Thymus (tissue), 11 donors: ENCODE data around the gene SUMO2. TPM values are rescaled to one million over a fixed set of nuclear protein-coding genes. Genes with fewer than 3 reads are reported as not detected.
"Not testable (repeated sequence)": the region's sequence is repeated elsewhere in the genome, so short reads cannot be mapped to it uniquely, and the experiment has no call there.

Experiments
- DNase-seq, 9 donors: peaks; one replicate each; pipeline ENCODE4 v3.0.0-alpha.2; 2013; ENCODE audit warnings: low spot score in 9 of 9, low read depth in 6 of 9, missing footprints in 1 of 9
- H3K27ac ChIP-seq, 2 donors: one replicate each; pipeline ENCODE4 v1.5.1; 2013; ENCODE audit warnings: control low read depth in 1 of 2, low read depth in 1 of 2, low read length in 1 of 2, mild to moderate bottlenecking in 1 of 2, moderate library complexity in 1 of 2
- H3K27me3 ChIP-seq, 2 donors: one replicate each; pipeline ENCODE4 v1.5.1; 2013; ENCODE audit warnings: low read length in 1 of 2; ENCODE audit not compliant: control insufficient read depth in 2 of 2, insufficient read depth in 1 of 2
- H3K36me3 ChIP-seq, 2 donors: one replicate each; pipeline ENCODE4 v1.5.1; 2013; ENCODE audit warnings: low read length in 1 of 2, mild to moderate bottlenecking in 1 of 2, moderate library complexity in 1 of 2; ENCODE audit not compliant: control insufficient read depth in 2 of 2, insufficient read depth in 2 of 2
- H3K4me1 ChIP-seq, 2 donors: one replicate each; pipeline ENCODE4 v1.5.1; 2013; ENCODE audit warnings: low read length in 2 of 2; ENCODE audit not compliant: control insufficient read depth in 2 of 2, insufficient read depth in 2 of 2
- H3K4me3 ChIP-seq, 2 donors: one replicate each; pipeline ENCODE4 v1.5.1; 2013; ENCODE audit warnings: low read length in 2 of 2, control low read depth in 1 of 2, mild to moderate bottlenecking in 1 of 2
- H3K9me3 ChIP-seq, 2 donors: one replicate each; pipeline ENCODE4 v1.5.1; 2013; ENCODE audit warnings: low read length in 1 of 2, mild to moderate bottlenecking in 1 of 2; ENCODE audit not compliant: control insufficient read depth in 2 of 2, insufficient read depth in 1 of 2
- WGBS: extraction: QIAGEN DNeasy Blood & Tissue Kit; methylation state at CpG from one replicate; pipeline ENCODE4 v1.1.7; 2013; 5-methylcytosine and 5-hydroxymethylcytosine counted together
- polyA plus RNA-seq: library from polyadenylated mRNA; stranded (reverse); fragments of 200-250 nt; gene quantifications from one replicate; pipeline ENCODE4 v1.2.3, GENCODE V29; 2013
- total RNA-seq: library from RNA; stranded (reverse); fragments of 120-200 nt; gene quantifications from one replicate; pipeline ENCODE4 v1.2.4, GENCODE V29; 2013
- donor health status: healthy.

Gene SUMO2
- total and polyA plus RNA-seq, 2 donors: 135 to 342 TPM

DNA sequence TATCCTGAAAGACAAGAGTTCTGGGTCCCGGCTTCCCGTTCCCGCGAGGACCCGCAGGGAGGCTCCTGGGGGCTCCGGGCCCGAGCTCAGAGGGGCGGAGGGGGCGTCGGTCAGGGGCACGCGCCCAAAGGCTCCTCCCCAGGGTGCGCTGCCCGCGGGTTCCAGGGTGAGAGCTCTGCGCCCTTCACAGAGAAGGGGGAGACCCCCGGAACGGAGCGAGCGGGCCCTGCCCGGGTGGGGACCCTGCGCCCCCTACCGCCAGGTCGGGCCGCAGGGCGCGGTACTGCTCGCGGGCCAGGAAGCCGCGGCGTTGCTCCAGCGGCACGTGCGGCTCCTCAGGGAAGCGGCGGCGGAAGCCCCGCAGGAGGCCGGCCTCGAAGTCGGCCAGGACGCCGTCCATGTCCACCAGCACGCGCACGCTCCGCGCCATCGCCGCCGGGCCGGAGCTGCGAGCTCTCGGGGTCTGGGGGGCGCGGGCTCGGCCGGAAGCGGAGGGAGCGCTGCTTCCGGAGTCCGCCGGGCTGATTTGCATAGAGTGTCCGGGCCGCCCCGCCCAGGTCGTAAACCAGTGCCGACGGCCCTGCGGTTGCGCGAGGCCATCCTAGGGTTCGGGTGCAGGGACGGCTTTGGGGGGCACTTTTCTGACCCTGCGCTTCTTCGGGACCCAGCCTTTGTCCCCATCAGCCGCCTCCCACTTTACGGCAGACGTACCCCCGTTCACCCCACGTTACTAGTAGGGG is 51.3 kb downstream of the SUMO2 start, which contains the start of gene NT5C:
Gene NT5C, minus strand, starts transcription at position 465 of the 740 bp plus-strand sequence. Its CDS starts 35 bp downstream, at position 430.
- no peaks in the 10 kb centered on the region for H3K27me3 ChIP-seq
- peaks cover 7 to 14% of the 10 kb centered on the region in 2 donors for H3K4me1 ChIP-seq
- H3K9me3 ChIP-seq: no peaks in the 10 kb centered on the region
- under 1% methylated on average over 82 of the region's 82 CpGs for WGBS
- H3K36me3 ChIP-seq: peaks cover 22 to 44% of the 10 kb centered on the region in 2 donors
- peak in 6 of 9 donors; percentile 53 to 85 (median 69) for DNase-seq
- H3K27ac ChIP-seq: peak within 1 kb of the TSS; percentile 61 to 90
- peak within 1 kb of the TSS; percentile 75 to 93 for H3K4me3 ChIP-seq

DNA sequence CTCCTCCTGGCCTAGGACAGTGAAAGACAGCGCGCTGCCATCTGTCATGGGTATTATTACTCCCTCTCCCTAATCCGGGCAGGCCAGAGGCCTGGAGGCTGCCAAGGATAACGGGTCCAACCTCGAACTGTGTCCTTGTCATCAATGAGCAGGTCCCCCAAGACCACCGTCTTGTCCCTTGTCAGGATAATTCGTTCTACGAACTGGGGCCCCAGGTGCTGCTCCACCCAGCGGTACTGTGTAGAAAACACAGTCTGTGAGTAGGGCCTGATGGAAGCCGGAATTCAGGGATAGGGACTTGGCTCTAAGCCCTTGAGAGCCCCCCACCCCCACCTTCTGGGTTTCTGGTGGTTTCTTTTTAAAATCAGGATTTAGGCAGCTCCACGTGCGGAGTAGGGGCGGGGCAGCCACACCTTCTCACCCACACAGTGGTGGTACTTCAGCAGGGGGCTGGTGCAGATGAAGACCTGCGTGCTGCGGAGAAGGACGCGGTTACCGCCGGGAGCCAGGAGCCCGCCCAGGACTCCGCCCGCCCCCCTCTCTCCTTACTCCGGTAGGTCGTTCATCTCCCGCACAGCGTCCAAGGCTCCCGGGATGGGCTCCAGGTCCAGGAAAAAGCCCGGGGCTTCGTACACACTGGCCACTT is 52.0 kb downstream of the SUMO2 start:
- Histone ChIP-seq H3K4me1 (peaks cover 7 to 19% of the 10 kb centered on the region in 2 donors), H3K27ac (peak overlapping the region; percentile 61 to 90), H3K4me3 (peak overlapping the region; percentile 75 to 93), H3K27me3 (no peaks in the 10 kb centered on the region), H3K9me3 (no peaks in the 10 kb centered on the region), H3K36me3 (peaks cover 18 to 39% of the 10 kb centered on the region in 2 donors)
- DNase-seq: peak in 4 of 9 donors; percentile 43 to 77 (median 54)
- 13% methylated on average over 29 of the region's 29 CpGs for WGBS

DNA sequence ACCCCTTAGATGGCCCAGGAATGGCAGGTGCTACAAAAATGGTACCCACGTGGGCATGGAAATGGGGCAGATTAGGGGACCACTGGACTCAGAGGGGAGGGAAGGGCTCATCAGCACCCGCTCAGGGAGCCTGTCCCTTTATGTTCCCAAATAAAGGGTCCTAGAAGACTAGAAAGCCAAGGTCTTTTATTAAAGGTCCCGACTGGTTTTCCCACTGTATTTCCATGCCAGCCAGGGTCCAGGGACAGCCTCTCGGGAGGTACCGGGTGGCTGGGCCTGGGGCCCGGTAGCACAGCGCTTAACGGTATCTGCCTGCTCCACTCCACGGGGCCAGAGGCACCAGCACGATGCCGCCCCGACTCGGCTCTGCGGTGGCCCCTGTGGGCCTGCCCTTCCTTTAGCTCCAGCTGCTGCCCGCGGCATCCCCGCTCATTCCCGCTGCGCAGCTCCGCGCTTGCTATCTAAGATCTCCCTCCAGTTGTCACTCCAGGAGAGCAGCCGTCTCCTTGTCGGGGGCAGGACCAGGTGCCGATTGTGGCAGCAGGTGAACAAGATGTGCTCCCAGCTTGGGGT is 52.6 kb downstream of the SUMO2 start:
- DNase-seq: no peak
- peaks cover 12 to 34% of the 10 kb centered on the region in 2 donors for H3K36me3 ChIP-seq
- WGBS: 93% methylated on average over 24 of the region's 24 CpGs

DNA sequence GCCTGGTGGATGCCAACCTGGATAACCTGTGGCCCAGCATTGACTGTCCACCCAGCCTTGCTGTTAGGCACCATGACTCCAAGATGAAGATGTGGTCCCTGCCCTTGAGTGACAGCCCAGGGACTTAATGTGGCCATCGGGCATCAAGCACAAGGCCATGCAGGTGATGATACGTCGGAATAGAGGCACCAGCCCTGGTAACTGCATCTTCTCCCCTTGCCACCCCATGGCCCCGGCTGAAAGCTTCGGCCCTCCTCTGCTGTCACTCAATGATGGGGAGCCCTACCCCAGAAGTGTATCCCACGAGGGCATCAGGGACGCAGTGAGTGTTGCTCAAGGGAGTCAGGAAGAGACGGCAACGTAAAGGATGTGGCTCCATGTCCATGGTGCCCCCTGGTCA is 53.2 kb downstream of the SUMO2 start:
- WGBS: 98% methylated on average over 9 of the region's 9 CpGs
- no peak for DNase-seq
- Histone ChIP-seq H3K4me1 (peaks cover 8 to 20% of the 10 kb centered on the region in 2 donors), H3K27ac (no peak overlapping the region), H3K27me3 (no peaks in the 10 kb centered on the region), H3K4me3 (no peak overlapping the region), H3K9me3 (no peaks in the 10 kb centered on the region), H3K36me3 (peaks cover 11 to 34% of the 10 kb centered on the region in 2 donors)

More for the DNA sequence above, 52.6 kb downstream of the SUMO2 start:
- no peaks in the 10 kb centered on the region for H3K27me3 ChIP-seq
- no peak overlapping the region for H3K4me3 ChIP-seq
- H3K9me3 ChIP-seq: no peaks in the 10 kb centered on the region
- H3K4me1 ChIP-seq: peaks cover 7 to 19% of the 10 kb centered on the region in 2 donors
- H3K27ac ChIP-seq: no peak overlapping the region

DNA sequence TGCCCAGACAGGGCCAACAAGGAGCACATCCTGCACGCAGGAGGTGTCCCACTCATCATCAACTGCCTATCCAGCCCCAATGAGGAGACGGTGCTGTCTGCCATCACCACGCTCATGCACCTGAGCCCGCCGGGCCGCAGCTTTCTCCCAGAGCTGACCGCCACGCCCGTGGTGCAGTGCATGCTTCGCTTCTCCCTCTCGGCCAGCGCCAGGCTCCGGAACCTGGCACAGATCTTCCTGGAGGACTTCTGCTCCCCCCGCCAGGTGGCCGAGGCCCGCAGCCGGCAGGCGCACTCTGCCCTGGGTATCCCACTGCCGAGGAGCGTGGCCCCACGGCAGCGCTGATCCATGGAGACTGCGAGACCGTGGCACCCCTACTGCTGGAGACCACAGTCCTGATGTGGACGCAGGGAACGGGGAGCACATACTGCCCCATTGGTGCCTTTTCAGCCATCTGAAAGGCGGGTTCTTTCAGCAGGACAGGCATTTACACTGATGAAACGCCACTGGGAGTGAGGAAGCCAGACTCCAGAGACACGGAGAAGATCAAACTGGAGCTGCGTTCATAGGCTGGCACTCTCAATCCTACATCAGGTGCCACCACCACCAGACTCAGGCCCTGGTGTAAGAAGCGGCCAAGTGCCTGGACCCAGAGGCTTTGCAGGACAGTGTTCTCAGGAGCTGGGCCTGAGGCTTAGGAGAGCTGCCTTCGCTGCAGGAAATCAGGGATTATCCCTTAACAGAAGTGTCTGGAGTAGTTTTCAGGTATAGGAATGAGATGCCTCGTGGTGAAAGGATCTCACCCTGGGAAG is 53.9 kb downstream of the SUMO2 start:
- Histone ChIP-seq H3K27me3 (no peaks in the 10 kb centered on the region), H3K27ac (no peak overlapping the region), H3K36me3 (peaks cover 11 to 29% of the 10 kb centered on the region in 2 donors), H3K4me3 (no peak overlapping the region), H3K4me1 (peaks cover 15 to 26% of the 10 kb centered on the region in 2 donors), H3K9me3 (no peaks in the 10 kb centered on the region)
- no peak for DNase-seq
- 94% methylated on average over 33 of the region's 33 CpGs for WGBS

DNA sequence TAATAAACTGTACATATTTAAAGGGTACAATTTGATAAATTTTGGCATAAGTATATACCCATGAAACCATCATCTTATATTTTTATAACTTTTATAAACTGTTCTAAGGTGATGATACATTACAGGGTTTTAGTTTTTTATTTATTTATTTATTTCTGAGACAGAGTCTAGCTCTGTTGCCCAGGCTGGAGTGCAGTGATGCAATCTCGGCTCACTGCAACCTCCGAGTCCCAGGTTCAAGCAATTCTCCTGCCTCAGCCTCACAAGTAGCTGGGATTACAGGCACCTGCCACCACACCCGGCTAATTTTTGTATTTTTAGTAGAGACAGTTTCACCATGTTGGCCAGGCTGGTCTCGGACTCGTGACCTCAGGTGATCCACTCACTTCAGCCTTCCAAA is 54.8 kb downstream of the SUMO2 start:
- Histone ChIP-seq H3K36me3 (peaks cover 11 to 29% of the 10 kb centered on the region in 2 donors), H3K4me1 (peaks cover 18 to 29% of the 10 kb centered on the region in 2 donors)
- H3K27ac ChIP-seq, H3K4me3 ChIP-seq, H3K9me3 ChIP-seq, DNase-seq, H3K27me3 ChIP-seq: not testable (repeated sequence)
- WGBS: 91% methylated on average over 5 of the region's 5 CpGs

DNA sequence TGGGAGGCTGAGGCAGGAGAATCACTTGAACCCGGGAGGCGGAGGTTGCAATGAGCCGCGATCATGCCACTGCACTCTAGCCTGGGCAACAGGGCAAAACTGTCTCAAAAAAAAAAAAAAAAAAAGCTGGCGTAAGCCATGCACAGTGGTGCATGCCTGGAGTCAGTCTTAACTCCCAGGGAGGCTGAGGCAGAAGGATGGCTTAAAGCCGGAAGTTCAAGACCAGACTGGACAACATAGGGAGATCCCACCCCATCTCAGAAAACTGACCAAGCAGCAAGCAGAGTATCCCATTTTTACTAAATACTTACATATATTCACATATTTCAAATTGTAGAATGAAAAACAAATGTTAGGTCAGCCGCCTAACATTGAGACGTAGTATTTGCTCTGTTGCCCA is 55.8 kb downstream of the SUMO2 start:
- H3K27ac ChIP-seq: no peak overlapping the region
- no peak for DNase-seq
- WGBS: 85% methylated on average over 8 of the region's 8 CpGs
- H3K27me3 ChIP-seq: no peaks in the 10 kb centered on the region
- H3K4me3 ChIP-seq: no peak overlapping the region
- H3K9me3 ChIP-seq: no peaks in the 10 kb centered on the region
- H3K36me3 ChIP-seq: peaks cover 11 to 29% of the 10 kb centered on the region in 2 donors
- H3K4me1 ChIP-seq: peaks cover 18 to 22% of the 10 kb centered on the region in 2 donors

DNA sequence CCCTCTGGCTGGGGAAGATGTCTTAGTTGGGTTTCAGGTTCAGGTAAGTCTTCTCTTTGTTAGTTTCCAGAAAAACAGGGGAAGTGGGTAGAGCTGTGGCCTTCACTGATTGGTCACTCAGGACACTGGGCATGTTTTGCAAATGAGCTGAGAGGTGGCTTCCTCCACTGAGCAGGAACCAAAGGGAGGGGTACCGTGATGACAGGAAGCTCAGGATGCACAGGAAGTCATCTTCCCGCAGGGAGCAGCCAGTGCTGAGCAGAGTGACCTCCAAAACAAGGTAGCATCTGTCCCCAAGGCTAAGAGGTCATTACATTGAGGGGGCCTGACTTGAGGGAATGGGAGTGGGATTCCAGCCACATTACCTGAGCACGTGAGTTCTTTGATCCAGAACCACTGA is 56.8 kb downstream of the SUMO2 start:
- H3K9me3 ChIP-seq: no peaks in the 10 kb centered on the region
- DNase-seq: no peak
- H3K4me1 ChIP-seq: peaks cover 17 to 20% of the 10 kb centered on the region in 2 donors
- 72% methylated on average over 3 of the region's 3 CpGs for WGBS
- no peak overlapping the region for H3K27ac ChIP-seq
- no peaks in the 10 kb centered on the region for H3K27me3 ChIP-seq
- no peak overlapping the region for H3K4me3 ChIP-seq
- H3K36me3 ChIP-seq: peaks cover 11 to 32% of the 10 kb centered on the region in 2 donors
